Hindlimb muscle (tissue), 1 donor: Measurements from ENCODE around the gene THEM4. TPM values are rescaled to one million over a fixed set of nuclear protein-coding genes. Genes with fewer than 3 reads are reported as not detected.
"Not testable (repeated sequence)": the region's sequence is repeated elsewhere in the genome, so short reads cannot be mapped to it uniquely, and the experiment has no call there.

ENCODE experiments used
- DNase-seq: peaks from one replicate; pipeline ENCODE4 v3.0.0-alpha.2; 2013
- polyA plus RNA-seq: library from polyadenylated mRNA; unstranded; fragments of 120-200 nt; gene quantifications from one replicate; pipeline ENCODE4 v1.2.1, GENCODE V29; 2013; ENCODE audit not compliant: insufficient read length

The THEM4 gene
- polyA plus RNA-seq, 1 donor = 15.0 TPM

- peak; percentile 73 for DNase-seq
Observed at GRCh38 chr1:151934048-151934493, 24.8 kb upstream of the THEM4 start.

- DNase-seq = no peak
Observed at GRCh38 chr1:151924691-151925587, 15.6 kb upstream of the THEM4 start.

- DNase-seq = no peak
Observed at GRCh38 chr1:151923422-151923821, 14.1 kb upstream of the THEM4 start.

GRCh38 chr1:151920149-151920548, 10.8 kb upstream of the THEM4 start:
- DNase-seq = no peak

GRCh38 chr1:151918819-151919610, 9.7 kb upstream of the THEM4 start:
- no peak for DNase-seq

GRCh38 chr1:151918156-151918555, 8.8 kb upstream of the THEM4 start:
- DNase-seq = no peak

- no peak for DNase-seq
Observed at GRCh38 chr1:151916726-151917370, 7.5 kb upstream of the THEM4 start.

GRCh38 chr1:151915061-151915686, 5.9 kb upstream of the THEM4 start:
- DNase-seq = no peak

- DNase-seq = no peak
Observed at GRCh38 chr1:151914076-151914475, 4.8 kb upstream of the THEM4 start.

GRCh38 chr1:151912973-151913372, 3.7 kb upstream of the THEM4 start:
- no peak for DNase-seq

GRCh38 chr1:151908228-151908691, 1.1 kb downstream of the THEM4 start:
- no peak for DNase-seq

GRCh38 chr1:151907363-151908139, 1.8 kb downstream of the THEM4 start:
- no peak for DNase-seq

GRCh38 chr1:151906324-151906645, 3.0 kb downstream of the THEM4 start:
- DNase-seq = not testable (repeated sequence)

GRCh38 chr1:151905443-151906323, 3.6 kb downstream of the THEM4 start:
- DNase-seq = not testable (repeated sequence)

GRCh38 chr1:151905070-151905442, 4.3 kb downstream of the THEM4 start:
- no peak for DNase-seq

GRCh38 chr1:151902858-151903257, 6.5 kb downstream of the THEM4 start:
- DNase-seq = no peak

- not testable (repeated sequence) for DNase-seq
Observed at GRCh38 chr1:151900804-151901203, 8.5 kb downstream of the THEM4 start.

GRCh38 chr1:151898519-151898991, 10.8 kb downstream of the THEM4 start:
- DNase-seq = no peak

GRCh38 chr1:151897991-151898431, 11.3 kb downstream of the THEM4 start:
- no peak for DNase-seq

- no peak for DNase-seq
Observed at GRCh38 chr1:151893176-151893924, 16.0 kb downstream of the THEM4 start.
